Panc1 (cell line): ENCODE measurements around the gene GRIK4.

Experiments used
- POLR2AphosphoS5 ChIP-seq: IDR thresholded peaks from 2 replicates; pipeline ENCODE4 v1.6.1; 2012; ENCODE audit warnings: mild to moderate bottlenecking, low read depth, low read length, moderate library complexity
- REST ChIP-seq, 2 experiments: IDR thresholded peaks; 2 replicates each; pipeline ENCODE4 v1.6.1; 2011 to 2012; ENCODE audit warnings: low read depth in 2 of 2, control low read depth in 1 of 2, low read length in 1 of 2, mild to moderate bottlenecking in 1 of 2, moderate library complexity in 1 of 2; ENCODE audit not compliant: insufficient read depth in 1 of 2
- TF ChIP-seq, protein P1 (sequence below): fragments of 450-650 bp; IDR thresholded peaks from 2 replicates; pipeline ENCODE4 v1.5.1; 2017; ENCODE audit warnings: mild to moderate bottlenecking

GRCh38 chr11:120605469-120605868, 93.9 kb downstream of the GRIK4 start:
- TF ChIP-seq, protein P1, sequence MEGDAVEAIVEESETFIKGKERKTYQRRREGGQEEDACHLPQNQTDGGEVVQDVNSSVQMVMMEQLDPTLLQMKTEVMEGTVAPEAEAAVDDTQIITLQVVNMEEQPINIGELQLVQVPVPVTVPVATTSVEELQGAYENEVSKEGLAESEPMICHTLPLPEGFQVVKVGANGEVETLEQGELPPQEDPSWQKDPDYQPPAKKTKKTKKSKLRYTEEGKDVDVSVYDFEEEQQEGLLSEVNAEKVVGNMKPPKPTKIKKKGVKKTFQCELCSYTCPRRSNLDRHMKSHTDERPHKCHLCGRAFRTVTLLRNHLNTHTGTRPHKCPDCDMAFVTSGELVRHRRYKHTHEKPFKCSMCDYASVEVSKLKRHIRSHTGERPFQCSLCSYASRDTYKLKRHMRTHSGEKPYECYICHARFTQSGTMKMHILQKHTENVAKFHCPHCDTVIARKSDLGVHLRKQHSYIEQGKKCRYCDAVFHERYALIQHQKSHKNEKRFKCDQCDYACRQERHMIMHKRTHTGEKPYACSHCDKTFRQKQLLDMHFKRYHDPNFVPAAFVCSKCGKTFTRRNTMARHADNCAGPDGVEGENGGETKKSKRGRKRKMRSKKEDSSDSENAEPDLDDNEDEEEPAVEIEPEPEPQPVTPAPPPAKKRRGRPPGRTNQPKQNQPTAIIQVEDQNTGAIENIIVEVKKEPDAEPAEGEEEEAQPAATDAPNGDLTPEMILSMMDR: no peak
- TF ChIP-seq POLR2AphosphoS5 (no peak), REST (IDR thresholded peaks at IDR 0.05; ENCODE audit: insufficient read depth in 1 of 2, low read depth in 2 of 2, low read length in 1 of 2) (no peak)
